Measurements from ENCODE around the gene KIAA1328.

The KIAA1328 gene

GRCh38 chr18:36963464-36963863, 134.5 kb downstream of the KIAA1328 start:
- no peak for DNase-seq

DNA sequence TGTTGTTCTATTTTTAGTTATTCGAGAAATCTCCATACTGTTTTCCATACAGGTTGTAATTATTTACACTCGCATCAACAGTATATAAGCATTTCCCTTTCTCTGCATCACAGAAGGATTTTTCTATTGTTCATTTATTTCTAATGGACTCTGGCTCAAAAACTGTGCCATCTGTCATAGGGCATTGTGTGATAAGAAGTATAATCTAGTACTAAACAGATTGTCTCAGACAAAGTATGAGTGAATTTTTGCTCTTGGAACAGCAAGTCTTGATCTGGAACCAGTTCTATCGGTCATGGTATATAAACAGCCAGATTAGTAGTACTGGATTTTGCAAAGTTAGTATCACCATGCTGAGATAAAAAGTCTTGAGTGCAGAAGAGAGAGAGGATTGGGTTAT, 145.8 kb downstream of the KIAA1328 start:
- no peak for DNase-seq

- no peak for DNase-seq
Measured at GRCh38 chr18:36977121-36977520, 148.2 kb downstream of the KIAA1328 start.

GRCh38 chr18:36993068-36993467, 164.1 kb downstream of the KIAA1328 start:
- no peak for DNase-seq

- no peak for DNase-seq
Measured at GRCh38 chr18:37006742-37007141, 177.8 kb downstream of the KIAA1328 start.

GRCh38 chr18:37012452-37012851, 183.5 kb downstream of the KIAA1328 start:
- DNase-seq, result no peak

GRCh38 chr18:37019157-37019827, 190.4 kb downstream of the KIAA1328 start:
- no peak for DNase-seq

GRCh38 chr18:37033419-37033818, 204.5 kb downstream of the KIAA1328 start:
- no peak for DNase-seq

- DNase-seq, result no peak
Measured at GRCh38 chr18:37042381-37042780, 213.5 kb downstream of the KIAA1328 start.

- no peak for DNase-seq
Measured at GRCh38 chr18:37055137-37055802, 226.3 kb downstream of the KIAA1328 start.

DNA sequence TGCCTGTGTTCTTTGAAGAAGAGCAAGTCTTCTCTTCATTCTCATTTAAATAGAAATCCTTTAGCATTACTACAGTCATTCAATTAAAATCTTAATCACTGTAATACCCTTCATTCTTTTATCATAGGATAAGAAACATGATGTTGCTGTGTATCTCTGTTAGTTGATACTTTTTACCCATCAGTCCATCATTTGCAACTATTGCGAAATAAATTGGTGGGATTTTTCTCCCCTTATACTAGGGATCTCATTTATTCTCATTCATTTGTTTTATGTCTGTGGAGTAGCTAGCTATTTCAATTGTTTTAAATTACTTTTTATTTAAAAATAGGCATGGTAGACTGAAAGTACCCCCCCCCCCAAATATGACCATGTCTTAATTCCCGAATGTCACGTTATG, 235.3 kb downstream of the KIAA1328 start:
- no peak for DNase-seq

DNA sequence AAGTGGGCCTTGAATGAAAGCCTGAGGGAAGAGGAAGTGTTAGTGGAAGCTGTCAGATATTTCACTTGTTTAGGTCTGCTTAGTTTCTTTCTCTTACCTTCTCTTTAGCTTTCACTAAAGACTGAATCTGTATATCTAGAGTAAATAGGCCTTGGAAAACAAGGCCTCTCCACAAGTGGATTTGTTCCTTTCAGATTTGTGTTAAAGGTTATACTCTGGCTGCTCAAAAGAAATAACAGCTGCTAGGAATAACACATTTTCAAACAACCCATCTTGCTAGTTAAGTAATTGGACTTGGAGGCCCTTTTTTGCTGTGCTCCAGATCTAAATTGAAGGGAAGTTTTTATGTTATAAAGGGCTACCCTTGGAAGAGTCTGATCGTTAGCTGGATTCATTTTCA, 236.3 kb downstream of the KIAA1328 start:
- DNase-seq, result no peak

DNA sequence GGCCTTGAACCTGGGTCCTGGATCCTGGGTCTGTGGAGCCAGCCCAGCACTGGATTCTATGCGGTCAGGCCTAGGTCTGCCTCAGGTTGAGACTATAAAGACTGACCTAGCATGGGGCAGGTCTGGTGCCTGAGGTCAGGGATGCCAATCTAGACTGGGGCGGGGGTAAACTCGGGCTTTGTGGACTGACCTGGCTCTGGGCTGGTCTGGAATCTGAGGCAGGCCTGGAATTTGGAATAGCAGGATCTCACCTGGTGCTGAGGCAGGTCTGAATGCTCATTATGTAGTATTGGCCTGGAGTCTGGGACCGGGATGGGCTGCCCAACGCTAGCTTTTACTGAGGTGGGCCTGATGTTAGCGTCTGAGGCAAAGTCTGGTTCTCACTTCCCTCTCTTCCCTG, 256.0 kb downstream of the KIAA1328 start:
- DNase-seq, result no peak

DNA sequence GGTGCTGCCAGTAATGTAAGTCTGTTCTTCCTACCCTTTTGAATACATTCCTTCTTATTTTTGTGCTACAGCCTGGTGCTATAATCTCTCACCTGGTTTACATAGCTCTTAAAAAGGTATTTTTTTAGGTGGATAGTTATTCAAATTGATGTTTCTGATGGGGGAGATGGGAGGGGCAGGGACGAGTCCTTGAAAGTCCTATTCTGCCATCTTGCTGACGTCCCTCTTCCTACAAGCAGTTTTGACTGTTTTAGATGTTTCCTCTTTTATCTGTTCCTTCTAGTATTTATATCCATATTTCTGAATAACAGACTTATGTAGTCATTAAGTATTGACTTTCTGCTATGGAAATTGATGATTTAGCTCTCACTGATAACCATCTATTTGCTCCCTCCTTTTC, 256.4 kb downstream of the KIAA1328 start:
- no peak for DNase-seq

DNA sequence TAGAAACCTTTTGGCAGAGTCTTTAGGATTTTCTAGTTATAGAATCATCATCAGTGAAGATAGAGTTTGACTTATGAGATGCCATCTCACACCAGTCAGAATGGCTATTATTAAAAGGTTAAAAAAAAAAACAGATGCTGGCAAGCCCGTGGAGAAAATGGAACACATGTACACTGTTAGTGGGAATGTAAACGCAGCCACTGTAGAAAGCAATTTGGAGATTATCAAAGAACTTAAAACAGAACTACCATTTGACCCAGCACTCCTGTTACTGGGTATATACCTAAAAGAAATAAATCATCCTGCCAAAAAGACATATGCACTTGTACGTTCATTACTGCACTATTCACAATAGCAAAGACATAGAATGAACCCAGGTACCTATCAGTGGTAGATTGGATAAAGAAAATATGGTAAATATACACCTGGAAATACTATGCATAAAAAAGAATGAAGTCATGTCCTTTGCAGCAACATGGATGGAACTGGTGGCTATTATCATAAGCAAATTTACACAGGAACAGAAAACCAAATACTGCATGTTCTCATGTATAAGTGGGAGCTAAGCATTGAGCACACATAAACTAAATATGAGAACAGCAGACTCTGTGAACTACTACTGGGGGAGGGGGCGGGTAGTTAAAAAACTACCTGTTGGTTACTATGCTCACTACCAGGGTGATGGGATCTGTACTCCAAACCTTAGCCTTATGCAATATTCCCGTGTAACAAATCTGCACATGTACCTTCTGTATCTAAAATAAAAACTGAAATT, 279.0 kb downstream of the KIAA1328 start:
- DNase-seq, result no peak

DNA sequence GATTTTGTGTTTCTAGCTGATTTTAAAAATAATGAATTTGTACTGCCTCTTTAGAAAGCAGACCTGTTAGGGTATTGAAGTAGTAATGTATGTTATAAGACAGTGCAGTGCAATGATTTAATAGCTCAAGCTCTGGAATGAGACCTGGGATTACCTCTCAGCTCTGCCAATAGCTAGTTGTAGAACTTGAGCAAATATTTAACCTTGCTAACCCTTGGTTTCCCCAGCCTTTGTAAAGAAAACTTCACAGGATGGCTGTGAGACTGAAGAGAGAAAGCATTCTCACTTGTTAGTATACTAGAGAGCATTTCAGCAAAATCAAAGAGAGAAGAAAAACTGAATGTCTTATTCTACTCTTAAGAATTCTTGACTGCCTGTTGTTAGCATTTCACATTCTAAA, 293.9 kb downstream of the KIAA1328 start:
- DNase-seq, result no peak

DNA sequence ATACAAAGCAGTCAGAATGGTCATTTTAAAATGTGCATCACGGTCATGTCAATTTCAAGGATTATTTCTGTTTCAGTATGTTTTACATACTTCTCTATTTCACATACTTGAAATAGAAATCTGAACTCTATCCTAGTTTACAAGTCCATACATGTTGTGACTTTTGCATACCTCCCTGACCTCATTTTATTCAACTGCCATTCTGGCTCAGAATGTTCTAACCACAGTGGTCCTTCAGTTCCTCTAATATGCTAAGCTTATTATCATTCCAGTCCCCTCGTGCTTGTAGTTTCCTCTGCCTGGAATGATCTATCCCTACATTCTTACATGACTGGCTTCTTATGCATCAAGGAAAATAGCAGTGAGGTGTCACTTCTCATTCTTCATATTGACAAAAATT, 295.6 kb downstream of the KIAA1328 start:
- DNase-seq, result no peak

DNA sequence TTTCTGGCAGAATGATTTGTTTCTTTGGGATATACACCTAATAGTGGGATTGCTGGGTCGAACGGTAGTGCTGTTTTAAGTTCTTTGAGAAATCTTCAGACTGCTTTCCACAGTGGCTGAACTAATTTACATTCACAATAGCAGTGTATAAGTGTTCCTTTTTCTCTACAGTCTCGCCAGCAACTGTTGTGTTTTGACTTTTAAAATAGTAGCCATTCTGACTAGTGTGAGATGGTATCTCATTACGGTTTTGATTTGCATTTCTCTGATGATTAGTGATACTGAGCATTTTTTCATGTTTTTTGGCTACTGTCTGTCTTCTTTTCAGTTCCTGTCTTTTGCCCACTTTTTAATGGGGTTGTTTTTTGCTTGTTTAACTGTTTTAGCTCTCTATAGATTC, 306.2 kb downstream of the KIAA1328 start:
- DNase-seq, result no peak

GRCh38 chr18:37138456-37138855, 309.5 kb downstream of the KIAA1328 start:
- DNase-seq, result no peak

- no peak for DNase-seq
Measured at GRCh38 chr18:37139876-37140275, 310.9 kb downstream of the KIAA1328 start.

DNA sequence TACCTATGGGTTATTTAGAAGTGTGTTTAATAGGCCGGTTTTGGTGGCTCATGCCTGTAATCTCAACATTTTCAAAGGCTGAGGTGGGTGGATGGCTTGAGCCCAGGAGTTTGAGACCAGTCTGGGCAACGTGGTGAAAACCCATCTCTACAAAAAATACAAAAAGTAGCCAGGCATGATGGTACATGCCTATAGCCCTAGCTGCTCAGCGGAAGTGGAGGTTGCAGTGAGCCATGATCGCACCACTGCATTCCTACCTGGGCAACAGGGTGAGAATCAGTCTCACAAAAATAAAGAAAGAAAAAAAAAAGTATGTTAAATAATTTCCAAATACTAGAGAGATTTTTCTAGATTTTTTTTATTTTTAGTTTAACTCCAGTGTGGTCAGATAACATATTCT, 316.0 kb downstream of the KIAA1328 start:
- DNase-seq, result no peak

DNA sequence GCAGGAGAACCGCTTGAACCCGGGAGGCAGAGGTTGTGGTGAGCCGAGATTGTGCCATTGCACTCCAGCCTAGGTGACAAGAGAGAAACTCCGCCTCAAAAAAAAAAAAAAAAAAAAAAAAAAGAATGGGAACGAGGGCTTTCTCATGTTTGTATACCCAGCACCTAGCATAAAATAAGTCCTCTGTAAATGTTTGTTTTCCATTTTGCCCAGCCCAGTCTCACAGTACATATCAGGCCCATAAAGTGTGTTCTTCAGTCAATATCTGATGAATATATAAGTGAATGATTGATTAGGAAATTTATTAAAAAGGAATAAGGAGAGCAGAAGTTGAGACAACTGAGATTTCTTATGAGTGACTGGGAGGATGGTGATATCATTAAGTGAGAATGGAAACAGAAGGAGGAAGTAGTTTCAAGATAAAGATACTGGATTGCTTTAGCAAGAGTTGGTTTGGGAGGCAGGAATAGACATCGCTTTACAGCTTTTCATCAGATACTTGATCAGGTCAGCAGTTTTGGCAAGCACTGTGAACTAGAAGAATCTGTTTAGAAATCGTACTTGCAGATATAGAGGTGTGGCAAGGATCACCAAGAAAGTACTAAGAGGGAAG, 327.5 kb downstream of the KIAA1328 start:
- no peak for DNase-seq

DNA sequence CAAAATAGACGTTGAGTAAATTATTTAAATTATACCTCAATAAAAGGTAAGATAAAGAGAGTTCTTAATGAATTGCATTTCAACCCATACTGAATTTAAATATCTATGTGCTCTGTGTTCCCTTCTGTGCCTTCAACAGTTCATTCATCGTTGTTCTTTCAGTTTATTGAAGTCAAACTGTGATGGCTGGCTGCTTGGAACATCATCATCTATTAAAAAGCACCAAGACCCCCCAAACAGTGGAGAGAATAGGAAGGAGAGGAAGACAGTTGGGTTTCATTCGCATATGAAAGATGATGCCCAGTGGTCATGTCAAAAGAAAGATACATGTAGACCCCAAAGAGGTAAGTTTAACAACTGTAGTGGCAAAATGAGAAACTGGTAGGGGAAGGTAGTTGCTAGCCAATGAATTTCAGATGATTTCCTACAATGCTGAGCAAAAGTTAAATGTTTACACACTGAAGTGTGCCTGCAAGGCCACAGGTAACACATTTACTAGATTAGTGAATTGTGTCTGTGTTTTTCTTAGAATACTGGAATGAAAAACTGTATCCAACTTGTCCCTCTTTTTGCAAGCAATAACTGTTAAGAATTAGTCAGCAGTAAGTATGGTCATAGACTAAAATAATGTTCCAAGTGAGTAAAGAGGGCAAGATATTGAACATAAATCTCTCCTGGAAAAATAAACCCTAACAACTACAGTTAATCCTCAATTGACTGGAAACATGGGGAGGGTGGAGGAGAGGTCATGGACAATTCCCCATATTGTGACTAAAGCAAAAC, 331.3 kb downstream of the KIAA1328 start:
- DNase-seq, result no peak
